DLD1 (cell line): ENCODE data around the gene VPS16.

Source experiments
- in situ Hi-C: cut with HindIII; loops from 2 replicates; pipeline ENCODE4 v1.10.0; 2017; ENCODE audit warnings: low sequenced_read_pairs

VPS16 gene

GRCh38 chr20:2840138-2840966, at the start of gene VPS16, which contains the start of gene PCED1A:
Gene VPS16, plus strand, starts transcription at chr20:2840745. Its CDS starts 30 bp downstream, at chr20:2840775.
Gene PCED1A, minus strand, starts transcription at chr20:2840655. Its CDS starts 743 bp downstream, at chr20:2839912.
- in situ Hi-C loops = no loop called here

GRCh38 chr20:2793471-2793870, 47.1 kb upstream of the VPS16 start:
- in situ Hi-C loops = no loop called here

- in situ Hi-C loops = no loop called here
Measured at GRCh38 chr20:2794202-2794748, 46.3 kb upstream of the VPS16 start.

GRCh38 chr20:2794866-2795447, 45.6 kb upstream of the VPS16 start:
- in situ Hi-C loops = no loop called here

GRCh38 chr20:2795451-2795850, 45.1 kb upstream of the VPS16 start:
- in situ Hi-C loops = no loop called here

GRCh38 chr20:2796011-2796660, 44.4 kb upstream of the VPS16 start:
- in situ Hi-C loops = no loop called here

- in situ Hi-C loops = no loop called here
Measured at GRCh38 chr20:2797136-2797983, 43.2 kb upstream of the VPS16 start.

GRCh38 chr20:2798095-2798805, 42.3 kb upstream of the VPS16 start:
- in situ Hi-C loops = no loop called here

- in situ Hi-C loops = no loop called here
Measured at GRCh38 chr20:2798814-2799213, 41.7 kb upstream of the VPS16 start.

- in situ Hi-C loops = no loop called here
Measured at GRCh38 chr20:2799271-2799670, 41.3 kb upstream of the VPS16 start.

GRCh38 chr20:2799688-2800520, 40.6 kb upstream of the VPS16 start:
- in situ Hi-C loops = no loop called here

GRCh38 chr20:2800521-2801285, 39.8 kb upstream of the VPS16 start, which contains the start of gene CPXM1:
Gene CPXM1, minus strand, starts transcription at chr20:2800627. Its CDS starts 55 bp downstream, at chr20:2800572.
- in situ Hi-C loops = no loop called here

GRCh38 chr20:2801286-2801728, 39.2 kb upstream of the VPS16 start:
- in situ Hi-C loops = no loop called here

- in situ Hi-C loops = no loop called here
Measured at GRCh38 chr20:2804041-2804828, 36.3 kb upstream of the VPS16 start.

GRCh38 chr20:2804852-2805688, 35.5 kb upstream of the VPS16 start:
- in situ Hi-C loops = no loop called here

GRCh38 chr20:2805689-2806350, 34.7 kb upstream of the VPS16 start:
- in situ Hi-C loops = no loop called here
